PC-3 (cell line): Measurements from ENCODE around the gene TUBGCP6.

ENCODE experiments used
- EZH2 ChIP-seq: fragments of 300-600 bp; sonication (generic); IDR thresholded peaks from one replicate; pipeline ENCODE4 v1.6.1; 2017; ENCODE audit warnings: antibody characterized with exemption, mild to moderate bottlenecking, low read length; ENCODE audit not compliant: unreplicated experiment
- TF ChIP-seq, protein P1 (sequence below): fragments of 300-600 bp; sonication (generic); conservative IDR thresholded peaks from 2 replicates; pipeline ENCODE4 v1.5.1; 2017; ENCODE audit warnings: antibody characterized with exemption, low read depth, mild to moderate bottlenecking, low read length

GRCh38 chr22:50276143-50276542 lies 31.3 kb upstream of the TUBGCP6 start:
- TF ChIP-seq, protein P1, sequence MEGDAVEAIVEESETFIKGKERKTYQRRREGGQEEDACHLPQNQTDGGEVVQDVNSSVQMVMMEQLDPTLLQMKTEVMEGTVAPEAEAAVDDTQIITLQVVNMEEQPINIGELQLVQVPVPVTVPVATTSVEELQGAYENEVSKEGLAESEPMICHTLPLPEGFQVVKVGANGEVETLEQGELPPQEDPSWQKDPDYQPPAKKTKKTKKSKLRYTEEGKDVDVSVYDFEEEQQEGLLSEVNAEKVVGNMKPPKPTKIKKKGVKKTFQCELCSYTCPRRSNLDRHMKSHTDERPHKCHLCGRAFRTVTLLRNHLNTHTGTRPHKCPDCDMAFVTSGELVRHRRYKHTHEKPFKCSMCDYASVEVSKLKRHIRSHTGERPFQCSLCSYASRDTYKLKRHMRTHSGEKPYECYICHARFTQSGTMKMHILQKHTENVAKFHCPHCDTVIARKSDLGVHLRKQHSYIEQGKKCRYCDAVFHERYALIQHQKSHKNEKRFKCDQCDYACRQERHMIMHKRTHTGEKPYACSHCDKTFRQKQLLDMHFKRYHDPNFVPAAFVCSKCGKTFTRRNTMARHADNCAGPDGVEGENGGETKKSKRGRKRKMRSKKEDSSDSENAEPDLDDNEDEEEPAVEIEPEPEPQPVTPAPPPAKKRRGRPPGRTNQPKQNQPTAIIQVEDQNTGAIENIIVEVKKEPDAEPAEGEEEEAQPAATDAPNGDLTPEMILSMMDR: peak; percentile 63
- TF ChIP-seq EZH2: no peak
